ENCODE data around the gene EML2. TPM values are rescaled to one million over a fixed set of nuclear protein-coding genes. Genes with fewer than 3 reads are reported as not detected.
"Not testable (repeated sequence)": the region's sequence is repeated elsewhere in the genome, so short reads cannot be mapped to it uniquely, and the experiment has no call there.

The EML2 gene
- polyA plus RNA-seq, 4 donors = 16.1 to 24.6 (median 21.6) TPM

DNA sequence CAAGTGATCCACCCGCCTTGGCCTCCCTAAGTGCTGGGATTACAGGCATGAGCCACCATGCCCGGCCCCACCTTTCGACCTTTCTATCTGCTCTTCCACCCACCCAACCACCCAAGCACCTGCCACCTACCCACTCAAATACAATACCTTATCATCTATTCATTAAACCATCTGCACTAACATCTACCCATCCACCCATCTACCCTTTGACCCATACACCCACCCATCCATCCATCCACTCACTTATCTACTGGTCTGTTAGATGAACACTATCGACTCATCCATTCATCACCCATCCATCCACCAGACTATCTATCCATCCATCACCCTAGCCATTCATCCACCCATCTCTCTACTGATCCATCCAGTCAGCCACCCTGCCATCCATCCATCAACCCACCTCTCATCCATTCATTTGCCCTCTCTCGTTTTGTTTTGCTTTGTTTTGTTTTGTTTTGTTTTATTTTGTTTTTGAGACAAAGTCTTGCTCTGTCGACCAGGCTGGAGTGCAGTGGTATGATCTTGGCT, 17.2 kb downstream of the EML2 start:
- DNase-seq (ENCODE audit: low read depth in 4 of 4, low spot score in 3 of 4) = no peak

GRCh38 chr19:45621389-45621788, 17.8 kb downstream of the EML2 start:
- no peak for DNase-seq (ENCODE audit: low read depth in 4 of 4, low spot score in 3 of 4)

DNA sequence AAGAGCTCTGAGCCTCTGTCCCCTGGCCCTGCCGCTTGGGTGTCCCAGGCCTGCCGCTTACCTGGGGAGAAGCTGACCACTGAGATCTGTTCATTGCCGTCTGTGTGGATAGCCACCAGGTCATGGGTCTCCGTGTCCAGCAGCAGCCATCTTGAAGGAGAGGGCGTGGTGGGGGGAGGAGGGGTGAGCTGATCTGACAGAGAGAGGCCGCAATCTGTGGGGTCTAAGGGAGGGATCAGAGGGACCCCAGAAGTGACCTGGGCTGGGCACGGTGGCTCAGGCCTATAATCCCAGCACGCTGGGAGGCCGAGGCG, 22.5 kb downstream of the EML2 start:
- no peak for DNase-seq (ENCODE audit: low read depth in 4 of 4, low spot score in 3 of 4)

DNA sequence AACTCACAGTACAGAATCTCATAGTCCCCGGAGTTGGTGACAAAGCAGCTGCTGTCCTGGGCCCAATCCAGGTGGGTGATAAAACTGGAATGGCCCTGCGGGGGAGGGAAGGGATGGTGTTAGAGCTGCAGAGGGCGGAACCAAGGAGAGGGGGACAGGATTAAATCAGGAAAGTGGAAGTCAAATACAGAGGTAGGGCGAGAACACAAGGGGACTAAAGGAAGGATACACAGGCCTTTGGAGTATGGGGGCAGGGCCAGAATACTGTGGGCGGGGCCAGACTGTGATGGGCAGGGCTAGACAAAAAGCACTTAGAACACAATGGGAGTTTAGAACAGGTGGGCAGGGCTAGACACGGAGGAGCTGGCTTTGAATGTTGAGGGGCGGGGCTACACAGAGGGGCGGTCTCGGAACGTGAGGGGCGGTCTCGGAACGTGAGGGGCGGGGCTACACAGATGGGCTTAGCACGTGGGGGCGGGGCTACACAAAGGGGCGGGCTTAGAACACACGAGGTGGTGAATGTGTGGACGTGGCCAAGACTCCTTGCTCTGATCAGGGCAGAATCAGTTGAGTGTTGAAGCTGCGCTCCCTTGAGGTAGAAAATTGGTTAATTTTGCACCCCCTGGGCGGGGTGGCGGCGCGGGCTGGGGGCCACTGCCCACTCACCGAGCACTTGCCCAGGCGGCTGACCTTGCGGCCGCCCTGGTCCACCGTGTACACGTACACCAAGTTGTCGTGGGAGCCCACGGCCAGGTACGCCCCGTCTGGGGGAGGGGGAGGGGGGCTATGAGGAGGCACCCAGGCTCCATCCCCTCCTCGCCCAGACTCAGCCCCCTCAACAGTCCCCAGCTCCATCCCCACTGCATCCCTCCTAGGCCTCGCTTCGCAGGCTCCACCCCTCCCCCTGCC, 23.1 kb downstream of the EML2 start:
- peak; percentile 83 to 93 (median 89) for DNase-seq (ENCODE audit: low read depth in 4 of 4, low spot score in 3 of 4)

DNA sequence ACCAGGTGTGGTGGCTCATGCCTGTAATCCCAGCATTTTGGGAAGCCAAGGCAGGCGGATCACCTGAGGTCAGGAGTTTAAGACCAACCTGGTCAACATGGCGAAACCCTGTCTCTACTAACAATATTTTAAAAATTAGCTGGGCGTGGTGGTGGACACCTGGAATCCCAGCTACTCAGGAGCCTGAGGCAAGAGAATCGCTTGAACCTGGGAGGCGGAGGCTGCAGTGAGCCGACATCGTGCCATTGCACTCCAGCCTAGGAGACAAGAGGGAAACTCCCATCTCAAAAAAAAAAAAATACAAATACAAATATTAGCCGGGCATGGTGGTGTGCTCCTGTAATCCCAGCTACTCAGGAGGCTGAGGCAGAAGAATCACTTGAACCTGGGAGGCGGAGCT, 24.1 kb downstream of the EML2 start:
- DNase-seq (ENCODE audit: low read depth in 4 of 4, low spot score in 3 of 4) = not testable (repeated sequence)

GRCh38 chr19:45613926-45614725, 25.1 kb downstream of the EML2 start:
- no peak for DNase-seq (ENCODE audit: low read depth in 4 of 4, low spot score in 3 of 4)

- DNase-seq (ENCODE audit: low read depth in 4 of 4, low spot score in 3 of 4) = no peak
These were observed 30.2 kb downstream of the EML2 start for GRCh38 chr19:45608948-45609347.

GRCh38 chr19:45607071-45608029, 31.8 kb downstream of the EML2 start:
- peak; percentile 63 to 76 (median 72) for DNase-seq (ENCODE audit: low read depth in 4 of 4, low spot score in 3 of 4)

- DNase-seq (ENCODE audit: low read depth in 4 of 4, low spot score in 3 of 4) = no peak
These were observed 37.4 kb downstream of the EML2 start, which contains the start of gene GPR4 for GRCh38 chr19:45601524-45602374. Gene GPR4, minus strand, starts transcription at chr19:45602212. Its CDS starts 10,346 bp downstream, at chr19:45591866.

- DNase-seq (ENCODE audit: low read depth in 4 of 4, low spot score in 3 of 4) = no peak
These were observed 38.1 kb downstream of the EML2 start for GRCh38 chr19:45601115-45601514.

DNA sequence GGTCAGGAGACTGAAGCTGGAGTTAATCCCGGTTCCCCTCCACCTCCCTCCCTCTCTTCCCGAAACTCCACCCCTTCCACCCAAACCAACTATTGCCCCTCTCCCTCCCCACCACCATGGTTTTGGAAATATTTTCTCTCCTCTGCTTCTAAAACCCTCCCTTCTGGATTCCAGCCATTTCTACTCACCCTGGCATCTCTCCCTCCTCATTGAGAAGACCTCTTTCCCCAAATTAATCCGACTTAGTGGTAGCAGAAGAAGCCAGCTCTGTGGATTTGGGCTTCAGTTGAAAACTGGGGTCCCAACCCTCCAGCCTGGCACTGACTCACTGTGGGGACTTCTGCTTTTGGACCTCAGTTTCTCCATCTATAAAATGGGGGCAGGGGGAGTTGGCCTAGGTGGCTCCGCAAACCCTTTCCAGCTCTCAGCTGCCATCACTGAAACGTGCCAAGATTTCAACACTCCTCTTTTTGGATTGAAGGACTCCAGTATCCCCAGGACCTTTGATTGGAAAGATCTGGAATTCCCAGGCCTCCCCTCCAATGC, 38.8 kb downstream of the EML2 start:
- no peak for DNase-seq (ENCODE audit: low read depth in 4 of 4, low spot score in 3 of 4)

GRCh38 chr19:45599286-45599685, 39.9 kb downstream of the EML2 start:
- DNase-seq (ENCODE audit: low read depth in 4 of 4, low spot score in 3 of 4) = no peak

- no peak for DNase-seq (ENCODE audit: low read depth in 4 of 4, low spot score in 3 of 4)
These were observed 40.8 kb downstream of the EML2 start for GRCh38 chr19:45598267-45599001.

- DNase-seq (ENCODE audit: low read depth in 4 of 4, low spot score in 3 of 4) = no peak
These were observed 41.6 kb downstream of the EML2 start for GRCh38 chr19:45597425-45598111.

- DNase-seq (ENCODE audit: low read depth in 4 of 4, low spot score in 3 of 4) = no peak
These were observed 43.4 kb downstream of the EML2 start for GRCh38 chr19:45595814-45596213.

GRCh38 chr19:45593520-45593919, 45.7 kb downstream of the EML2 start:
- DNase-seq (ENCODE audit: low read depth in 4 of 4, low spot score in 3 of 4) = no peak

DNA sequence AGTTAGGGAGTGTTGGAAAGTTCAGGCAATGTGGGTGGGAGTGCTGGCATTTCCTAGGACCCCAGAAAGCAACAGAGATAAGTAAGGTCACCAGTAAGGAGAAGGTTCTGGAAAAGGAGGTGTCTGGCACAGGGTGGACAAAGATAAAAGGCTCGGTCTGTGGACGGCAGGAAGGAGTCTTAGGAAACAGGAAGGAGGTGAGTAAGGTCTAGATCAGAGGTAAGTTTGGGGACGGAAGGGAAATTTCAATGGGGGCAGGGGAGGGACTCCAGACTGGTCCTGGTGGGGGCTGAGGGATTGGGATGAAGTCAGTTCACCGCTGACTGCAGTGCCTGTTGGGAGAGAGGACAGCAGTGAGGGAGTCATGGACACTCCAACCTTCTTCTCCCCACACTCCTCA, 46.8 kb downstream of the EML2 start:
- no peak for DNase-seq (ENCODE audit: low read depth in 4 of 4, low spot score in 3 of 4)

GRCh38 chr19:45591638-45592005, 47.6 kb downstream of the EML2 start:
- no peak for DNase-seq (ENCODE audit: low read depth in 4 of 4, low spot score in 3 of 4)

All from right renal pelvis (tissue), 4 donors.